HG03378 (cell line): ENCODE results near the gene GPR18.
"Not testable (repeated sequence)": the region's sequence is repeated elsewhere in the genome, so short reads cannot be mapped to it uniquely, and the experiment has no call there.

Source experiments
- ATAC-seq: cut with Tn5 transposase; IDR thresholded peaks from one replicate; pipeline ENCODE4 v1.9.1; 2021; ENCODE audit warnings: mild to moderate bottlenecking, moderate library complexity; ENCODE audit not compliant: unreplicated experiment

GPR18 gene

GRCh38 chr13:99268822-99269221 is 10.6 kb upstream of the GPR18 start:
- ATAC-seq, result no peak

GRCh38 chr13:99267927-99268326 is 9.7 kb upstream of the GPR18 start:
- ATAC-seq, result no peak

- no peak for ATAC-seq
Observed at GRCh38 chr13:99266827-99267226, 8.6 kb upstream of the GPR18 start.

GRCh38 chr13:99265821-99266426 is 7.7 kb upstream of the GPR18 start:
- ATAC-seq, result peak; percentile 37

GRCh38 chr13:99265162-99265800 is 7.1 kb upstream of the GPR18 start:
- ATAC-seq, result no peak

- ATAC-seq, result no peak
Observed at GRCh38 chr13:99264051-99264450, 5.9 kb upstream of the GPR18 start.

- no peak for ATAC-seq
Observed at GRCh38 chr13:99263126-99263785, 5.1 kb upstream of the GPR18 start.

GRCh38 chr13:99261059-99261458 is 2.9 kb upstream of the GPR18 start:
- no peak for ATAC-seq

GRCh38 chr13:99260216-99260615 is 2.0 kb upstream of the GPR18 start:
- ATAC-seq, result no peak

- ATAC-seq, result peak; percentile 62
Observed at GRCh38 chr13:99258946-99259345, 767 bp upstream of the GPR18 start.

- ATAC-seq, result no peak
Observed at GRCh38 chr13:99257291-99257690, 888 bp downstream of the GPR18 start.

- no peak for ATAC-seq
Observed at GRCh38 chr13:99256709-99257108, 1.5 kb downstream of the GPR18 start.

GRCh38 chr13:99256283-99256682 is 1.9 kb downstream of the GPR18 start:
- ATAC-seq, result no peak

- no peak for ATAC-seq
Observed at GRCh38 chr13:99255271-99255670, 2.9 kb downstream of the GPR18 start.

GRCh38 chr13:99254830-99255229 is 3.3 kb downstream of the GPR18 start:
- ATAC-seq, result no peak

- ATAC-seq, result no peak
Observed at GRCh38 chr13:99251921-99252320, 6.3 kb downstream of the GPR18 start.

- no peak for ATAC-seq
Observed at GRCh38 chr13:99250982-99251825, 7.0 kb downstream of the GPR18 start.

GRCh38 chr13:99249606-99250005 is 8.6 kb downstream of the GPR18 start:
- ATAC-seq, result not testable (repeated sequence)

GRCh38 chr13:99249178-99249577 is 9.0 kb downstream of the GPR18 start:
- ATAC-seq, result not testable (repeated sequence)

GRCh38 chr13:99246100-99246499 is 12.1 kb downstream of the GPR18 start:
- ATAC-seq, result no peak

- ATAC-seq, result peak; percentile 64
Observed at GRCh38 chr13:99237981-99238662, 20.1 kb downstream of the GPR18 start.
